ENCODE data around the gene BMPR1A. TPM values are rescaled to one million over a fixed set of nuclear protein-coding genes. Genes with fewer than 3 reads are reported as not detected.

BMPR1A gene
- total and polyA plus RNA-seq, 10 of the 15 experiments (the other 5 are each of a cell fraction or from before 2014, with no cell fraction given) = 2.3 to 22.7 (median 13.1) TPM

DNA sequence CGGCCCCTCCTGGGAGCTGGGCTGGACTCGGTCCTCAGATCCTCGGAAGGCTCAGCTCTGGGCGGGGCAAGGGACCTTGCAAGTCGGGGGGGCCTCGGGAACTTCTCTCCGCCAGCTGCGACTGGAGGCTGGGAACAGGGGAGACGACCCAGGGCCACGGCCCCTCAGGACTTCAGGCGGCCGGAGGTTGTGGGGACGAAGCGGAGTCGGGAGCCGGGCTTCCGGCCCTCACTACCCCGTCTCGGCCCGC, 214.5 kb downstream of the BMPR1A start:
- peak overlapping the region; percentile 38 for H3K27ac ChIP-seq (ENCODE audit: control insufficient read depth, insufficient read depth)
- BruUV-seq (replicated peaks) = no TSS peak
- H3K4me3 ChIP-seq = peak overlapping the region; percentile 96
- CTCF ChIA-PET = interaction anchor here (0.6 to 1.6 kb wide), 6 partner anchors 9 to 122 kb away, joined by 3 to 6 read pairs (median 4); no protein-coding TSS in a partner anchor
- peak overlapping the region; percentile 87 for H2AFZ ChIP-seq (ENCODE audit: control insufficient read depth, low read depth, low read length)
- intact Hi-C loops (cut with micrococcal nuclease; ENCODE audit: unreplicated experiment) = no loop called here
- H3K36me3 ChIP-seq (ENCODE audit: control insufficient read depth in 2 of 2, insufficient read depth in 2 of 2, low read length in 1 of 2) = no peaks in the 10 kb centered on the region
- RAD21 ChIA-PET (ENCODE audit: unreplicated experiment) = interaction anchor here (0.8 to 1.9 kb wide), 5 partner anchors 10 to 122 kb away, joined by 3 to 6 read pairs (median 4); no protein-coding TSS in a partner anchor
- DNase-seq (ENCODE audit: low read depth, low spot score) = no peak
- TF ChIP-seq EP300 (IDR thresholded peaks at IDR 0.05; ENCODE audit: borderline replicate concordance in 1 of 2, control insufficient read depth in 1 of 2, low read depth in 2 of 2, low read length in 2 of 2) = peak in 1 of 2 experiments; percentile 24; a peak in 1 of 4 replicates
- no peak for TF ChIP-seq RB1 (IDR thresholded peaks at IDR 0.05; ENCODE audit: borderline replicate concordance)
- 0 out of 2 replicates have a peak, but pooled peaks have one; percentile 53 for TF ChIP-seq NBN (IDR thresholded peaks at IDR 0.05)
- TF ChIP-seq, protein P1, sequence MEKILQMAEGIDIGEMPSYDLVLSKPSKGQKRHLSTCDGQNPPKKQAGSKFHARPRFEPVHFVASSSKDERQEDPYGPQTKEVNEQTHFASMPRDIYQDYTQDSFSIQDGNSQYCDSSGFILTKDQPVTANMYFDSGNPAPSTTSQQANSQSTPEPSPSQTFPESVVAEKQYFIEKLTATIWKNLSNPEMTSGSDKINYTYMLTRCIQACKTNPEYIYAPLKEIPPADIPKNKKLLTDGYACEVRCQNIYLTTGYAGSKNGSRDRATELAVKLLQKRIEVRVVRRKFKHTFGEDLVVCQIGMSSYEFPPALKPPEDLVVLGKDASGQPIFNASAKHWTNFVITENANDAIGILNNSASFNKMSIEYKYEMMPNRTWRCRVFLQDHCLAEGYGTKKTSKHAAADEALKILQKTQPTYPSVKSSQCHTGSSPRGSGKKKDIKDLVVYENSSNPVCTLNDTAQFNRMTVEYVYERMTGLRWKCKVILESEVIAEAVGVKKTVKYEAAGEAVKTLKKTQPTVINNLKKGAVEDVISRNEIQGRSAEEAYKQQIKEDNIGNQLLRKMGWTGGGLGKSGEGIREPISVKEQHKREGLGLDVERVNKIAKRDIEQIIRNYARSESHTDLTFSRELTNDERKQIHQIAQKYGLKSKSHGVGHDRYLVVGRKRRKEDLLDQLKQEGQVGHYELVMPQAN (conservative IDR thresholded peaks at IDR 0.05) = no peak
- TF ChIP-seq, protein P2, sequence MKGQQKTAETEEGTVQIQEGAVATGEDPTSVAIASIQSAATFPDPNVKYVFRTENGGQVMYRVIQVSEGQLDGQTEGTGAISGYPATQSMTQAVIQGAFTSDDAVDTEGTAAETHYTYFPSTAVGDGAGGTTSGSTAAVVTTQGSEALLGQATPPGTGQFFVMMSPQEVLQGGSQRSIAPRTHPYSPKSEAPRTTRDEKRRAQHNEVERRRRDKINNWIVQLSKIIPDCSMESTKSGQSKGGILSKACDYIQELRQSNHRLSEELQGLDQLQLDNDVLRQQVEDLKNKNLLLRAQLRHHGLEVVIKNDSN (IDR thresholded peaks at IDR 0.05; ENCODE audit: borderline replicate concordance, extremely low read length, insufficient read depth, low read depth, low read length) = no peak
- TF ChIP-seq IKZF2 (IDR thresholded peaks at IDR 0.05) = peak in 1 of 2 experiments; percentile 35; a peak in 2 of 4 replicates
- peak; percentile 31 for TF ChIP-seq SMAD1 (IDR thresholded peaks at IDR 0.05; ENCODE audit: low read depth, partially characterized antibody)
- peak; percentile 90 for TF ChIP-seq POLR2A (IDR thresholded peaks at IDR 0.05; ENCODE audit: low read depth, low read length)
- peak; percentile 73; the same call in 1 of the 2 replicates for TF ChIP-seq POLR2AphosphoS5 (IDR thresholded peaks at IDR 0.05; ENCODE audit: low read length)
- TF ChIP-seq TAF1 (IDR thresholded peaks at IDR 0.05; ENCODE audit: borderline replicate concordance, low read depth, low read length) = peak; percentile 59; the same call in 1 of the 2 replicates
- H3K9me3 ChIP-seq (replicated peaks; ENCODE audit: control insufficient read depth, insufficient read depth, low read length) = no peaks in the 10 kb centered on the region
- POLR2A ChIA-PET = interaction anchor here (0.6 to 1.9 kb wide), 6 partner anchors 11 to 260 kb away, joined by 3 to 9 read pairs (median 3); partner anchors contain the start of genes GLUD1 and SHLD2
- ATAC-seq = no peak
- peak overlapping the region; percentile 84 for H3K9ac ChIP-seq (ENCODE audit: control insufficient read depth, insufficient read depth, low read length)
- H3K27me3 ChIP-seq (replicated peaks in 1 of 2; ENCODE audit: control insufficient read depth in 2 of 2, insufficient read depth in 2 of 2, low read length in 1 of 2) = peaks cover 0 to 2% of the 10 kb centered on the region in 2 experiments; a peak in 1 of 4 replicates
- no peaks in the 10 kb centered on the region for H3K79me2 ChIP-seq (ENCODE audit: control insufficient read depth, insufficient read depth, low read length)
- H4K20me1 ChIP-seq (ENCODE audit: control insufficient read depth, insufficient read depth) = no peaks in the 10 kb centered on the region
- SMC1A ChIA-PET (ENCODE audit: uncharacterized antibody, unreplicated experiment) = interaction anchor here (0.8 to 0.9 kb wide), 2 partner anchors 107 to 125 kb away, joined by 3 read pairs; no protein-coding TSS in a partner anchor
- peaks cover 37% of the 10 kb centered on the region for H3K4me1 ChIP-seq (ENCODE audit: control insufficient read depth, insufficient read depth, low read length)
- WGBS (ENCODE audit: insufficient coverage, insufficient replicate concordance, low lambda C conversion rate, missing lambda C conversion rate) = 1% methylated on average over 18 of the region's 20 CpGs
- in situ Hi-C loops (cut with MboI) = no loop called here
- no peak for FAIRE-seq
- peak overlapping the region; percentile 100 for H3K4me2 ChIP-seq (ENCODE audit: control insufficient read depth, insufficient read depth)

All from GM12878 (cell line).